ENCODE measurements around the gene ETV3L.
"Not testable (repeated sequence)": the region's sequence is repeated elsewhere in the genome, so short reads cannot be mapped to it uniquely, and the experiment has no call there.

GRCh38 chr1:157059241-157059640, 40.4 kb downstream of the ETV3L start:
- not testable (repeated sequence) for TF ChIP-seq POLR2A (IDR thresholded peaks at IDR 0.05; ENCODE audit: low read depth, low read length); TAF1 (IDR thresholded peaks at IDR 0.05; ENCODE audit: borderline replicate concordance, low read depth, low read length); POLR2AphosphoS5 (IDR thresholded peaks at IDR 0.05; ENCODE audit: low read depth, low read length)
